SK-N-SH treated with all-trans-retinoic acid at 6 μM for 48 hours (cell line): ENCODE data around the gene AREL1.

Experiments
- ARNTL ChIP-seq: fragments of 450-650 bp; formaldehyde crosslinking; IDR thresholded peaks from 2 replicates; pipeline ENCODE4 v1.5.0; 2020; ENCODE audit warnings: low read depth, mild to moderate bottlenecking, moderate library complexity, borderline replicate concordance
- BACH2 ChIP-seq: fragments of 250-450 bp; sonication (Bioruptor Pico); IDR thresholded peaks from 2 replicates; pipeline ENCODE4 v1.9.0; 2021; ENCODE audit warnings: mild to moderate bottlenecking, borderline replicate concordance
- ESRRG ChIP-seq: fragments of 250-450 bp; sonication (Bioruptor Pico); IDR thresholded peaks from 2 replicates; pipeline ENCODE4 v1.6.1; 2021; ENCODE audit warnings: mild to moderate bottlenecking
- PATZ1 ChIP-seq: fragments of 250-450 bp; sonication (Bioruptor Pico); IDR thresholded peaks from 2 replicates; pipeline ENCODE4 v1.8.0; 2020; ENCODE audit warnings: mild to moderate bottlenecking, moderate library complexity, borderline replicate concordance
- POU6F1 ChIP-seq: fragments of 250-450 bp; sonication (Bioruptor Pico); IDR thresholded peaks from 2 replicates; pipeline ENCODE4 v1.8.0; 2021; ENCODE audit warnings: low read depth, mild to moderate bottlenecking, moderate library complexity, borderline replicate concordance
- RARB ChIP-seq: fragments of 250-450 bp; sonication (Bioruptor Pico); IDR thresholded peaks from 2 replicates; pipeline ENCODE4 v1.8.0; 2021; ENCODE audit warnings: mild to moderate bottlenecking, moderate library complexity
- ZC3H10 ChIP-seq: fragments of 250-450 bp; sonication (Bioruptor Pico); IDR thresholded peaks from 2 replicates; pipeline ENCODE4 v1.5.1; 2021; ENCODE audit warnings: mild to moderate bottlenecking, moderate library complexity
- ZFP30 ChIP-seq: fragments of 450-650 bp; formaldehyde crosslinking; IDR thresholded peaks from 2 replicates; pipeline ENCODE4 v1.5.0; 2022; ENCODE audit warnings: mild to moderate bottlenecking, moderate library complexity
- ZNF70 ChIP-seq: fragments of 450-650 bp; formaldehyde crosslinking; IDR thresholded peaks from 2 replicates; pipeline ENCODE4 v1.5.0; 2020; ENCODE audit warnings: mild to moderate bottlenecking, moderate library complexity
- ZNF8 ChIP-seq: fragments of 450-650 bp; formaldehyde crosslinking; IDR thresholded peaks from 2 replicates; pipeline ENCODE4 v1.5.0; 2020; ENCODE audit warnings: mild to moderate bottlenecking, moderate library complexity

GRCh38 chr14:74638066-74638465 is 74.8 kb downstream of the AREL1 start:
- no peak for TF ChIP-seq PATZ1 (CRISPR knock-in tag)
- TF ChIP-seq ZC3H10 (CRISPR knock-in tag) = no peak
- TF ChIP-seq ZNF8 (CRISPR knock-in tag) = no peak
- TF ChIP-seq RARB (CRISPR knock-in tag) = no peak
- TF ChIP-seq POU6F1 = no peak
- TF ChIP-seq ARNTL (CRISPR knock-in tag) = no peak
- TF ChIP-seq ESRRG (CRISPR knock-in tag) = no peak
- TF ChIP-seq ZFP30 (CRISPR knock-in tag) = no peak
- no peak for TF ChIP-seq BACH2 (CRISPR knock-in tag)
- TF ChIP-seq ZNF70 (CRISPR knock-in tag) = no peak
